Activated CD8-positive, alpha-beta memory T cell treated with anti-CD3 and anti-CD28 coated beads for 4 hours (primary cell): ENCODE measurements around the gene ATG4A.

Source experiments
- DNase-seq, 2 donors: peaks; one replicate each; pipeline ENCODE4 v3.0.0-alpha.2; 2020; ENCODE audit warnings: low read depth in 2 of 2

ATG4A gene

GRCh38 chrX:108123591-108124366, 32.2 kb downstream of the ATG4A start:
- DNase-seq: no peak

- DNase-seq: no peak
These were observed 35.1 kb downstream of the ATG4A start for GRCh38 chrX:108126661-108127060.

- DNase-seq: no peak
These were observed 35.6 kb downstream of the ATG4A start for GRCh38 chrX:108127152-108127551.

GRCh38 chrX:108130889-108131288, 39.3 kb downstream of the ATG4A start:
- DNase-seq: no peak

GRCh38 chrX:108131471-108131870, 39.9 kb downstream of the ATG4A start:
- no peak for DNase-seq

GRCh38 chrX:108132034-108132433, 40.5 kb downstream of the ATG4A start:
- DNase-seq: no peak

GRCh38 chrX:108132876-108133275, 41.3 kb downstream of the ATG4A start:
- DNase-seq: no peak

GRCh38 chrX:108134724-108135123, 43.1 kb downstream of the ATG4A start:
- no peak for DNase-seq

GRCh38 chrX:108138814-108139702, 47.5 kb downstream of the ATG4A start:
- DNase-seq: no peak

GRCh38 chrX:108148524-108148923, 56.9 kb downstream of the ATG4A start:
- no peak for DNase-seq

GRCh38 chrX:108156082-108156481, 64.5 kb downstream of the ATG4A start:
- DNase-seq: no peak

GRCh38 chrX:108156934-108157466, 65.4 kb downstream of the ATG4A start:
- DNase-seq: no peak

GRCh38 chrX:108157628-108158027, 66.0 kb downstream of the ATG4A start:
- DNase-seq: no peak

- no peak for DNase-seq
These were observed 67.6 kb downstream of the ATG4A start for GRCh38 chrX:108159028-108159670.

- DNase-seq: no peak
These were observed 68.7 kb downstream of the ATG4A start for GRCh38 chrX:108160309-108160708.

GRCh38 chrX:108162265-108162664, 70.7 kb downstream of the ATG4A start:
- DNase-seq: no peak

GRCh38 chrX:108163333-108164082, 71.9 kb downstream of the ATG4A start:
- DNase-seq: no peak

GRCh38 chrX:108165383-108166111, 74.0 kb downstream of the ATG4A start:
- no peak for DNase-seq

- no peak for DNase-seq
These were observed 75.8 kb downstream of the ATG4A start for GRCh38 chrX:108167211-108167872.
